SK-N-SH treated with all-trans-retinoic acid at 6 μM for 48 hours (cell line): Measurements from ENCODE around the gene ZW10.

ENCODE experiments used
- ATAC-seq: fragments of 200-7000 bp; cut with Tn5 transposase; 3 replicates; pipeline ENCODE4 v1.9.1; 2020; ENCODE audit warnings: mild to moderate bottlenecking, moderate library complexity
- ARNTL ChIP-seq: fragments of 450-650 bp; formaldehyde crosslinking; IDR thresholded peaks from 2 replicates; pipeline ENCODE4 v1.5.0; 2020; ENCODE audit warnings: low read depth, mild to moderate bottlenecking, moderate library complexity, borderline replicate concordance
- BACH2 ChIP-seq: fragments of 250-450 bp; sonication (Bioruptor Pico); IDR thresholded peaks from 2 replicates; pipeline ENCODE4 v1.9.0; 2021; ENCODE audit warnings: mild to moderate bottlenecking, borderline replicate concordance
- CSDC2 ChIP-seq: fragments of 250-450 bp; sonication (Bioruptor Pico); IDR thresholded peaks from 2 replicates; pipeline ENCODE4 v1.5.0; 2020; ENCODE audit warnings: mild to moderate bottlenecking, moderate library complexity
- CSRNP3 ChIP-seq: fragments of 250-450 bp; sonication (Bioruptor Pico); IDR thresholded peaks from 2 replicates; pipeline ENCODE4 v1.5.1; 2021; ENCODE audit warnings: mild to moderate bottlenecking, moderate library complexity
- ESRRG ChIP-seq: fragments of 250-450 bp; sonication (Bioruptor Pico); IDR thresholded peaks from 2 replicates; pipeline ENCODE4 v1.6.1; 2021; ENCODE audit warnings: mild to moderate bottlenecking
- GLIS3 ChIP-seq: fragments of 250-450 bp; sonication (Bioruptor Pico); IDR thresholded peaks from 2 replicates; pipeline ENCODE4 v1.5.0; 2020; ENCODE audit warnings: mild to moderate bottlenecking, moderate library complexity
- ISL1 ChIP-seq: fragments of 250-450 bp; sonication (Bioruptor Pico); IDR thresholded peaks from 2 replicates; pipeline ENCODE4 v2.1.2; 2022; ENCODE audit warnings: mild to moderate bottlenecking, moderate library complexity
- OSR1 ChIP-seq: fragments of 250-450 bp; sonication (Bioruptor Pico); IDR thresholded peaks from 2 replicates; pipeline ENCODE4 v1.8.0; 2022; ENCODE audit warnings: moderate library complexity, mild to moderate bottlenecking, inconsistent platforms
- PATZ1 ChIP-seq: fragments of 250-450 bp; sonication (Bioruptor Pico); IDR thresholded peaks from 2 replicates; pipeline ENCODE4 v1.8.0; 2020; ENCODE audit warnings: mild to moderate bottlenecking, moderate library complexity, borderline replicate concordance
- PPARA ChIP-seq: fragments of 250-450 bp; sonication (Bioruptor Pico); IDR thresholded peaks from 2 replicates; pipeline ENCODE4 v1.5.0; 2020; ENCODE audit warnings: mild to moderate bottlenecking, borderline replicate concordance
- RARB ChIP-seq: fragments of 250-450 bp; sonication (Bioruptor Pico); IDR thresholded peaks from 2 replicates; pipeline ENCODE4 v1.8.0; 2021; ENCODE audit warnings: mild to moderate bottlenecking, moderate library complexity
- SNAI2 ChIP-seq: fragments of 250-450 bp; sonication (Bioruptor Pico); IDR thresholded peaks from 2 replicates; pipeline ENCODE4 v1.5.0; 2020; ENCODE audit warnings: mild to moderate bottlenecking, moderate library complexity
- TCF4 ChIP-seq: fragments of 250-450 bp; sonication (Bioruptor Pico); IDR thresholded peaks from 2 replicates; pipeline ENCODE4 v1.8.0; 2021; ENCODE audit warnings: mild to moderate bottlenecking, moderate library complexity, borderline replicate concordance
- TOX ChIP-seq: fragments of 250-450 bp; sonication (Bioruptor Pico); IDR thresholded peaks from 2 replicates; pipeline ENCODE4 v1.8.0; 2021; ENCODE audit warnings: mild to moderate bottlenecking, moderate library complexity, borderline replicate concordance
- TSHZ2 ChIP-seq: fragments of 250-450 bp; sonication (Bioruptor Pico); IDR thresholded peaks from 2 replicates; pipeline ENCODE4 v1.5.0; 2020; ENCODE audit warnings: mild to moderate bottlenecking, moderate library complexity
- ZC3H10 ChIP-seq: fragments of 250-450 bp; sonication (Bioruptor Pico); IDR thresholded peaks from 2 replicates; pipeline ENCODE4 v1.5.1; 2021; ENCODE audit warnings: mild to moderate bottlenecking, moderate library complexity
- ZFP3 ChIP-seq: fragments of 250-450 bp; sonication (Bioruptor Pico); IDR thresholded peaks from 2 replicates; pipeline ENCODE4 v1.5.0; 2020; ENCODE audit warnings: mild to moderate bottlenecking, moderate library complexity
- ZFP30 ChIP-seq: fragments of 450-650 bp; formaldehyde crosslinking; IDR thresholded peaks from 2 replicates; pipeline ENCODE4 v1.5.0; 2022; ENCODE audit warnings: mild to moderate bottlenecking, moderate library complexity
- ZNF565 ChIP-seq: fragments of 450-650 bp; formaldehyde crosslinking; conservative IDR thresholded peaks from 2 replicates; pipeline ENCODE4 v1.5.0; 2020; ENCODE audit warnings: low read depth, mild to moderate bottlenecking, moderate library complexity
- ZNF70 ChIP-seq: fragments of 450-650 bp; formaldehyde crosslinking; IDR thresholded peaks from 2 replicates; pipeline ENCODE4 v1.5.0; 2020; ENCODE audit warnings: mild to moderate bottlenecking, moderate library complexity
- ZNF8 ChIP-seq: fragments of 450-650 bp; formaldehyde crosslinking; IDR thresholded peaks from 2 replicates; pipeline ENCODE4 v1.5.0; 2020; ENCODE audit warnings: mild to moderate bottlenecking, moderate library complexity

The ZW10 gene

GRCh38 chr11:113693030-113693429, 80.5 kb downstream of the ZW10 start:
- TF ChIP-seq CSRNP3 (CRISPR knock-in tag), result no peak
- no peak for TF ChIP-seq ARNTL (CRISPR knock-in tag)
- TF ChIP-seq SNAI2, result no peak
- no peak for TF ChIP-seq ISL1 (CRISPR knock-in tag)
- TF ChIP-seq TSHZ2 (CRISPR knock-in tag), result no peak
- no peak for TF ChIP-seq PPARA (CRISPR knock-in tag)
- no peak for TF ChIP-seq ZFP3 (CRISPR knock-in tag)
- TF ChIP-seq GLIS3 (CRISPR knock-in tag), result no peak
- TF ChIP-seq ZNF70 (CRISPR knock-in tag), result no peak
- TF ChIP-seq BACH2, result no peak
- TF ChIP-seq RARB (CRISPR knock-in tag), result no peak
- TF ChIP-seq ESRRG (CRISPR knock-in tag), result no peak
- no peak for TF ChIP-seq PATZ1
- TF ChIP-seq CSDC2 (CRISPR knock-in tag), result no peak
- no peak for TF ChIP-seq TCF4 (CRISPR knock-in tag)
- no peak for TF ChIP-seq OSR1
- no peak for TF ChIP-seq TOX

GRCh38 chr11:113690619-113691569, 82.6 kb downstream of the ZW10 start:
- peak; percentile 84 for ATAC-seq

More at GRCh38 chr11:113693030-113693429, 80.5 kb downstream of the ZW10 start:
- no peak for ATAC-seq

GRCh38 chr11:113689768-113690618, 83.5 kb downstream of the ZW10 start:
- TF ChIP-seq CSDC2 (CRISPR knock-in tag) (no peak), ESRRG (CRISPR knock-in tag) (no peak), ZNF8 (CRISPR knock-in tag) (no peak), RARB (CRISPR knock-in tag) (no peak), OSR1 (no peak), ZFP30 (CRISPR knock-in tag) (no peak)
- ATAC-seq, result no peak

More at GRCh38 chr11:113690619-113691569, 82.6 kb downstream of the ZW10 start:
- no peak for TF ChIP-seq ZFP3 (CRISPR knock-in tag)
- TF ChIP-seq ZC3H10 (CRISPR knock-in tag), result no peak
- no peak for TF ChIP-seq ZFP30 (CRISPR knock-in tag)
- TF ChIP-seq ZNF8 (CRISPR knock-in tag), result no peak
- no peak for TF ChIP-seq PPARA (CRISPR knock-in tag)
- TF ChIP-seq CSDC2 (CRISPR knock-in tag), result no peak
- no peak for TF ChIP-seq RARB (CRISPR knock-in tag)
- no peak for TF ChIP-seq ZNF565 (CRISPR knock-in tag)
- TF ChIP-seq, all 23 proteins: peak for 0
